22Rv1 (cell line): ENCODE measurements around the gene MYLK3.

Experiments
- H3K27ac ChIP-seq: fragments of 450-650 bp; 2 replicates; pipeline ENCODE4 v1.5.1; 2017
- CTCF ChIP-seq: fragments of 450-650 bp; IDR thresholded peaks from 2 replicates; pipeline ENCODE4 v1.5.1; 2017; ENCODE audit warnings: mild to moderate bottlenecking
- ZFX ChIP-seq: fragments of 450-650 bp; IDR thresholded peaks from 2 replicates; pipeline ENCODE4 v1.6.1; 2017; ENCODE audit warnings: antibody characterized with exemption, borderline replicate concordance

Gene MYLK3

DNA sequence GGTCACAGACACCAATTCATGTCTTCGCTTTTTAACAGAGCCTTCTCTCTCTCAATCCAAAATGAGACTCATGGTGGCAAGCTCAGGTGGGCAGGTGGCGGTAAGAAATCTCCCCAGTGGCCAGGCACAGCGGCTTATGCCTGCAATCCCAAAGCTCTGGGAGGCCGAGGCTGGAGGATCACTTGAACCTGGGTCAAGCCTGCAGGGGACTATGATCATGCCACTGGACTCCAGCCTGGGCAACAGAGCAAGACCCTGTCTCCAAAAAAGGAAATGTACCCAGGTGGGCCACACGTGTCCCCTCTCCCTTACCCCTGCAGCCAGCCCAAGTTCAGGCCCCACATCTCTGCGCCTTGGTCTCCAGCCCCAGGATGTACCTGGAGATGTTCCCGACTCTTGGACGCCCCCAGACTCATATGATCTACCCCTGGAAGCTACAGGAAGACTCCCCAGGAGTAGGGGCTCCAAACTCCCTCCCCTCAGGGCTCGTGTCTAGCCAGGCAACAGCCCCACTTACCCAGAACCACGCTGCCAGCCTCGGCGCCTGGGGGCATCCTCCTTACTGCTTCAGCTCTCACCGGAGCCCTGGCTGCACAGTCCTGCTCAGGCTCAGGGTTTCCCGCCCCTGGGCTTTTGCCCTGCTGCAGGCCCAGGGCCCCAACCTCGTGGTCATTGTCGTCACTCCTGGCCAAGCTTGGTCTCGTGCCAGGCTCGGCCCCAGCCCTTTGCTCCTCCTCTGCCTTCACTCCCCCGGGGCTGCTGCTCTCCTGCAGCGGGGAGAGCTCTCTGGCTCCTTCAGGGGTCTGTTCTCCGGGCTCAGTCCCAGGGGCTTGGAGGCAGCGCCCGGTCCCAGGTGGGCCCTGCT is 16.2 kb downstream of the MYLK3 start:
- no peak for TF ChIP-seq ZFX
- TF ChIP-seq CTCF, result no peak
- no peak overlapping the region for H3K27ac ChIP-seq

- no peak overlapping the region for H3K27ac ChIP-seq
- TF ChIP-seq ZFX, result no peak
- no peak for TF ChIP-seq CTCF
Observed at GRCh38 chr16:46730801-46731690, 17.1 kb downstream of the MYLK3 start.

DNA sequence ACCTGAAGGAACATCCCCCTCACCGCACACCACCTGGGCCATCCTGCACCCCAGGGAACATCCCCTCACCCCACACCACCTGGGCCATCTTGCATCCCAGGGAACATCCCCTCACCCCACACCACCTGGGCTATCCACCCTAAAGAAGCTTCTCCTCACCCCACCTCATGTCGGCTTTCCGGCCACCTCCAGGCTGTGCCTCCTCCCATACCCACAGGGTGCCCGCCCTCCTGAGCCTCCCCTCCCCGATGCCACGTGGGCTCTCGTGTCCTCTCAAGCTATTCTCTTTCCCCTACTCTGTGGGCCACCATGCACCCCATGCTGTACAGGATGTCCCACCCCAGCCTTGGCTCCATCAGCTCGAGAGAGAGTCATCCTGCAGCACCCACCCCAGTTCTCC is 18.0 kb downstream of the MYLK3 start:
- H3K27ac ChIP-seq, result no peak overlapping the region
- TF ChIP-seq CTCF (no peak), ZFX (no peak)

DNA sequence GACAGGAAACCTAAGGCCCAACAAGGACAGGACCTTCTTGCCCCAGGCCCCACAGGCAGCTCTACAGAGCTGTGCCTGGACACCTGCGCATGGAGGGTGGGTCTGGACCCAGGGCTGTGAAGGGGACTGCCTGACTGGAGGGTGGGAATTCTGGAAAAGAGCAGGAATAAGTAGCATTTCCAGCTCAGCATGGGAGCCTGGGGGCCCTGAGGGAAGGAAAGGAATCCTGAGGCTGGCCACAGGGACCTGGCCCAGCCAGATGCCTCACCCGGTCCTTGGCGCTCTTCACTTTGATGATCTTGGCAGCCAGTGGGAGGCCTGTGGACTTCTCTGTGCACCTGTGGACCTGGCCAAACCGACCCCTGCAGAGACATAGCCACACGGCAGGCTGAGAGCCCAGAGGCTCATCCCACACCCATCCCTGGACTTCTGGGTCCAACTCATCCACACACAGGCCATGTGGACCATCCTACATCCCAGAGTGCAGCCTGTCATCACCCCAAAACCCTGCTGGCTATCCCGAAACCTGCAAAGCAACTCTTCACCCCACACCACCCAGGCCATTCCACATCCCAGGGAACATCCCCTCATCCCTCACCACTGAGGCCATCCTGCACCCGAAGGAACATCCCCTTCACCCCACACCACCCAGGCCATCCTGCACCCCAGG is 18.7 kb downstream of the MYLK3 start:
- H3K27ac ChIP-seq, result no peak overlapping the region
- TF ChIP-seq CTCF (no peak), ZFX (no peak)

DNA sequence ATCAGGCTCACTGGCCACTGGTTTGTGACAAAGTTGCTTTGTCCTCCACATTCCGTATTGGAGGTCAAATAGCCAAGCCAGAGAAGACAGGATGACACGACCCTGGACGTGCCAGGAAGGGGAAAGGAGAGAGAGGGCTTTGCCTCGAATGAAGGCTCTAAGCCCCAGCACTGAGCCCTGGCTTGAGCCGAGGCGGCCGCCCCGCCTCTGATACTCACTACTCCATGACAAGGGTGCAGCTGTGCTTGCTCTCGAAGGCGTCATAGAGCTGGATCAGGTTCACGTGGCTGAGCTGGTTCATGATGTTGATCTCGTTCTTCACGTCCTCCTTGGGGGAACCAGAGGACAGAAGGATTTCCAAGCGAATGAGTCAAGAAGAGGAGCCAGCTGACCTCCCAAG is 19.3 kb downstream of the MYLK3 start:
- TF ChIP-seq ZFX (no peak), CTCF (no peak)
- no peak overlapping the region for H3K27ac ChIP-seq

- H3K27ac ChIP-seq, result no peak overlapping the region
Observed at GRCh38 chr16:46727630-46728029, 20.5 kb downstream of the MYLK3 start.

More at GRCh38 chr16:46727630-46728029, 20.5 kb downstream of the MYLK3 start:
- TF ChIP-seq CTCF (no peak), ZFX (no peak)
